ENCODE measurements around the gene PBX1. TPM values are rescaled to one million over a fixed set of nuclear protein-coding genes. Genes with fewer than 3 reads are reported as not detected.

The PBX1 gene
- total and polyA plus RNA-seq, 10 of the 15 experiments (the other 5 are each of a cell fraction or from before 2014, with no cell fraction given): 0.05 to 0.28 (median 0.11) TPM; not detected in 5

DNA sequence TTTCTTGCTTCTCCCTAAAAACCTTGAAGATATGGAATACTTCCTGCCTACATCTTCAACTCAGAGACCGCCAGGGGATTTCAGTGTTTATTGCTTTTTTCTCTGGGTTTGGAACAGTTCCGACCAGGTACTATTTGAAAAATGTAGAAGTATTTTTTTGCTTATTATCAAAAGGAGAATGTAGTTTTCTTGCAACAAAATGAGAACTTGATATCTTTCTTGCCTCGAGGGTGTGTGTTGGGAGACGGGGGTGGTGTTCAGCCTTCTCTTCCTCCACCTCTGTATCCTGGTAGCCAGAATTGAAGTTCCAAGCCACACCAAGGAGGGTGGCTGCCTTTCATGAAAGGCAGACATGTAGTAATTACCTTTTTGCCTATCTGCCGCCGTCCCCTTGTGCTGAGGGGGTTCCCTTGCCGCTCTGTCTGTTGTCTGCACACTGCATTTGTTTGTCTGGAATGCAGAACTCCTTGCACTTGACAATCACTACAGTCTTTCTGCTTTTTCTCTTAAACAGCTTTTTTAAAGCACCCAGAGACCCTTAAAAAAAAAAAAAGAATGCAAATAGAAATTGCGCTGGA lies 212.1 kb downstream of the PBX1 start (continued):
- TF ChIP-seq, protein P1, sequence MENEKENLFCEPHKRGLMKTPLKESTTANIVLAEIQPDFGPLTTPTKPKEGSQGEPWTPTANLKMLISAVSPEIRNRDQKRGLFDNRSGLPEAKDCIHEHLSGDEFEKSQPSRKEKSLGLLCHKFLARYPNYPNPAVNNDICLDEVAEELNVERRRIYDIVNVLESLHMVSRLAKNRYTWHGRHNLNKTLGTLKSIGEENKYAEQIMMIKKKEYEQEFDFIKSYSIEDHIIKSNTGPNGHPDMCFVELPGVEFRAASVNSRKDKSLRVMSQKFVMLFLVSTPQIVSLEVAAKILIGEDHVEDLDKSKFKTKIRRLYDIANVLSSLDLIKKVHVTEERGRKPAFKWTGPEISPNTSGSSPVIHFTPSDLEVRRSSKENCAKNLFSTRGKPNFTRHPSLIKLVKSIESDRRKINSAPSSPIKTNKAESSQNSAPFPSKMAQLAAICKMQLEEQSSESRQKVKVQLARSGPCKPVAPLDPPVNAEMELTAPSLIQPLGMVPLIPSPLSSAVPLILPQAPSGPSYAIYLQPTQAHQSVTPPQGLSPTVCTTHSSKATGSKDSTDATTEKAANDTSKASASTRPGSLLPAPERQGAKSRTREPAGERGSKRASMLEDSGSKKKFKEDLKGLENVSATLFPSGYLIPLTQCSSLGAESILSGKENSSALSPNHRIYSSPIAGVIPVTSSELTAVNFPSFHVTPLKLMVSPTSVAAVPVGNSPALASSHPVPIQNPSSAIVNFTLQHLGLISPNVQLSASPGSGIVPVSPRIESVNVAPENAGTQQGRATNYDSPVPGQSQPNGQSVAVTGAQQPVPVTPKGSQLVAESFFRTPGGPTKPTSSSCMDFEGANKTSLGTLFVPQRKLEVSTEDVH (IDR thresholded peaks at IDR 0.05; ENCODE audit: low read depth, partially characterized antibody): no peak
- TF ChIP-seq NFYA (IDR thresholded peaks at IDR 0.05; ENCODE audit: borderline replicate concordance, low read depth, low read length): no peak

DNA sequence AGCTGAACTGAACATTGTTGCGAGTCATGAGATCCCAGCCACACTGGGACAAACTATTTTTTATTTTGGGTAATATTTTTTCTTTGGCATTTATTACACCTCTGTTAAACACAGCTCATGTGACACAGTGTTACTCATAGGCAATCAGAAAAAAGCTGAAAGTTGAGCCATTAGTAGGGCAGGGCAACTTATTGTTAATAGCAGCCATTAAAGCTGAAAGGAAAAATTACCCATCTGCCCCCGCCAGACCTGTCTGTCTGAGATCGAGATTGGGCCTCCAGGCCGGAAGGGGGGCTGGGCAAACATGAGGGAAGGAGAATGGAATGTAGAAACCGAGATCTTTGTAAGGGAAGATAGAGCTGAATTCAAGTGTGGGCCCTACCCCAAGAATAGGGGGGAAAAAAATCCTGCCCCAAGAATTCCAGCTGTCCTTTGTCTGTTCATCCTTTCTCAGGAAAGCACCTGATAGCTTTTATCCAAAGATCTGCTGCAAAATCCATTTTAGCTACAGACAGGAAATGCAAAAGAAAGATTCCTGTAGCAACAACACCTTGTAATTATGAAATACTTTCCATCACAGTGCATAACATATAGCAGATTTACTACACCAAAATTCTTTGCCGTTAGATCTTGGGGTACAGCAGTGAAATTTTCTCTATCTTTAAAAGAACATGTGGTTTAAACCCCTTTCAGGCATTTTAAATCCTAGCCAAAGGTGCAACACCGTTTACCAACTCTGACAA lies 212.8 kb downstream of the PBX1 start:
- no peak overlapping the region for H3K4me3 ChIP-seq
- in situ Hi-C loops (cut with MboI): no loop called here
- 5% methylated on average over 7 of the region's 7 CpGs for WGBS (ENCODE audit: insufficient coverage, insufficient replicate concordance, low lambda C conversion rate, missing lambda C conversion rate)
- no TSS peak for BruUV-seq (replicated peaks)
- H3K9me3 ChIP-seq (replicated peaks; ENCODE audit: control insufficient read depth, insufficient read depth, low read length): no peaks in the 10 kb centered on the region
- no peaks in the 10 kb centered on the region for H3K27me3 ChIP-seq (replicated peaks in 1 of 2; ENCODE audit: control insufficient read depth in 2 of 2, insufficient read depth in 2 of 2, low read length in 1 of 2)
- ChIA-PET CTCF (interaction anchor here (1.1 kb wide), 1 partner anchor 15 kb away, joined by 3 read pairs; no protein-coding TSS in a partner anchor), SMC1A (ENCODE audit: uncharacterized antibody, unreplicated experiment) (interaction anchor here (1.2 kb wide), 1 partner anchor 9 kb away, joined by 4 read pairs; no protein-coding TSS in a partner anchor), POLR2A (no interaction called here), RAD21 (ENCODE audit: unreplicated experiment) (no interaction called here)
- H3K36me3 ChIP-seq (ENCODE audit: control insufficient read depth in 2 of 2, insufficient read depth in 2 of 2, low read length in 1 of 2): no peaks in the 10 kb centered on the region
- DNase-seq (ENCODE audit: low read depth, low spot score) (no peak), FAIRE-seq (no peak), ATAC-seq (no peak)
- H3K79me2 ChIP-seq (ENCODE audit: control insufficient read depth, insufficient read depth, low read length): no peaks in the 10 kb centered on the region
- H3K4me1 ChIP-seq (ENCODE audit: control insufficient read depth, insufficient read depth, low read length): no peaks in the 10 kb centered on the region
- H2AFZ ChIP-seq (ENCODE audit: control insufficient read depth, low read depth, low read length): no peak overlapping the region
- H3K4me2 ChIP-seq (ENCODE audit: control insufficient read depth, insufficient read depth): no peak overlapping the region
- H3K9ac ChIP-seq (ENCODE audit: control insufficient read depth, insufficient read depth, low read length): no peak overlapping the region
- intact Hi-C loops (cut with micrococcal nuclease; ENCODE audit: unreplicated experiment): loop anchor here (5.0 kb wide), 1 partner anchor 109 kb away; no protein-coding TSS in a partner anchor
- H3K27ac ChIP-seq (ENCODE audit: control insufficient read depth, insufficient read depth): no peak overlapping the region
- no peaks in the 10 kb centered on the region for H4K20me1 ChIP-seq (ENCODE audit: control insufficient read depth, insufficient read depth)
- no peak for TF ChIP-seq MYB (IDR thresholded peaks at IDR 0.05; ENCODE audit: borderline replicate concordance, low read depth, low read length)
- no peak for TF ChIP-seq MEF2A (IDR thresholded peaks at IDR 0.05; ENCODE audit: insufficient read depth, low read depth, low read length)
- no peak for TF ChIP-seq CEBPZ (IDR thresholded peaks at IDR 0.05; ENCODE audit: low read depth, low read length)
- no peak for TF ChIP-seq ZBTB11 (CRISPR knock-in tag; IDR thresholded peaks at IDR 0.05)
- TF ChIP-seq SREBF1 (IDR thresholded peaks at IDR 0.05; ENCODE audit: low read length): no peak
- TF ChIP-seq BHLHE40 (IDR thresholded peaks at IDR 0.05; ENCODE audit: borderline replicate concordance in 1 of 2, low read depth in 2 of 2, low read length in 1 of 2): no peak
- TF ChIP-seq POLR2AphosphoS5 (IDR thresholded peaks at IDR 0.05; ENCODE audit: low read length): no peak
- no peak for TF ChIP-seq POLR2AphosphoS2 (IDR thresholded peaks at IDR 0.05; ENCODE audit: low read depth, low read length)
- no peak for TF ChIP-seq IKZF1 (conservative IDR thresholded peaks at IDR 0.05)
